Measurements from ENCODE around the gene JAM3. TPM values are rescaled to one million over a fixed set of nuclear protein-coding genes. Genes with fewer than 3 reads are reported as not detected.

Gene JAM3
- total and polyA plus RNA-seq, 2 of the 8 experiments (the other 6 are each of a cell fraction or from before 2014, with no cell fraction given), result 19.6 to 42.8 TPM

DNA sequence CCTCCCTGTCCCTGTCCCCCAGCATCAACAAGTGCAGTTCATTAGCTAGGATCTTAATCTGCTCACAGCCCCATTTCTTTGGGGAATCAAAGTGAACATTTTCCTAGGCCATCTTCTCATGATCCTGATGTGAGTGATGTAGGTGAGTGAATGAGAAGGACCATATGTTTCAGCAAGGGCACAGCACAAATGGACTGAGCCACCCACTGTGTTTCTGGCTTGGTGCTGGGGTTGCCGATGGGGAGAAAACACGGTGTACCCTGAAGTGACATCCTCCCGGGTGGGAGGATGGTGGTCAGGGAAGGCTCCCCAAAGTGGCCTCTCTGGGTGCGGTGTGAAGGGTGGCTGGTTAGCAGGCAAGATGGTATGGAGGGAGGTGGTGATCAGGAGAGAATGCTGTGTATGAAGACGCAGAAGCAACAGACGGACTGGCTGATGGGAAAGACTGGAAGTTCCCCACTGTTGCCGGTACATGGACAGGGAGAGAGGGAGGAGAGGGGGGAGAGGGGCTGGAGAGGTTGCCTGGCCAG is 72.2 kb downstream of the JAM3 start:
- no peak overlapping the region for H2BK20ac ChIP-seq (ENCODE audit: low read length)
- no peak overlapping the region for H2BK5ac ChIP-seq (ENCODE audit: low read depth, low read length)
- no peak overlapping the region for H3K56ac ChIP-seq (replicated peaks; ENCODE audit: insufficient read length, low read depth, low read length)
- no peak overlapping the region for H3K4me2 ChIP-seq (ENCODE audit: insufficient read depth in 1 of 2, low read depth in 2 of 2, low read length in 2 of 2)
- H2BK120ac ChIP-seq (replicated peaks; ENCODE audit: low read depth, low read length), result no peak overlapping the region
- FAIRE-seq (no peak), DNase-seq (ENCODE audit: low read depth in 1 of 2, low spot score in 2 of 2) (no peak)
- H3K27ac ChIP-seq (ENCODE audit: low read depth, low read length), result no peak overlapping the region
- H3K79me2 ChIP-seq (ENCODE audit: control insufficient read depth in 1 of 2, insufficient read depth in 2 of 2, low read length in 2 of 2), result no peaks in the 10 kb centered on the region
- H3K36me3 ChIP-seq (ENCODE audit: control insufficient read depth in 2 of 4, insufficient read depth in 4 of 4, low read length in 3 of 4), result peaks cover 0 to 47% (median 13%) of the 10 kb centered on the region in 4 experiments; a peak in 5 of 8 replicates
- no peak overlapping the region for H2BK15ac ChIP-seq (ENCODE audit: low read length)
- H4K91ac ChIP-seq (replicated peaks; ENCODE audit: insufficient read length, low read length), result no peak overlapping the region
- no peak overlapping the region for H2AFZ ChIP-seq (ENCODE audit: low read length)
- H2AK5ac ChIP-seq (ENCODE audit: low read depth, low read length), result no peak overlapping the region
- no peaks in the 10 kb centered on the region for H3K4me1 ChIP-seq (replicated peaks in 1 of 4; ENCODE audit: control insufficient read depth in 3 of 4, insufficient read depth in 4 of 4, low read length in 3 of 4)
- 93% methylated on average over 7 of the region's 7 CpGs; no CpG with 5 or more reads in 1 of the 2 experiments for WGBS, 2 experiments (ENCODE audit: extremely low coverage in 1 of 2, insufficient coverage in 1 of 2, insufficient read length in 1 of 2, insufficient replicate concordance in 2 of 2, low coverage in 1 of 2, low lambda C conversion rate in 2 of 2, missing lambda C conversion rate in 1 of 2)
- CTCF ChIA-PET (ENCODE audit: partially characterized antibody), result interaction anchor here (0.6 to 3.1 kb wide), 16 partner anchors 8 to 214 kb away, joined by 3 to 41 read pairs (median 5); no protein-coding TSS in a partner anchor
- POLR2A ChIA-PET (ENCODE audit: partially characterized antibody), result interaction anchor here (0.9 kb wide), 1 partner anchor 11 kb away, joined by 3 read pairs; no protein-coding TSS in a partner anchor
- no peaks in the 10 kb centered on the region for H4K20me1 ChIP-seq (replicated peaks in 1 of 2; ENCODE audit: control insufficient read depth in 1 of 2, insufficient read depth in 2 of 2, low read length in 2 of 2)
- H3K9ac ChIP-seq (replicated peaks in 1 of 4; ENCODE audit: extremely low read depth in 1 of 4, low read depth in 3 of 4, low read length in 3 of 4), result no peak overlapping the region
- no peak overlapping the region for H3K4me3 ChIP-seq (ENCODE audit: extremely low read depth in 1 of 4, insufficient read depth in 2 of 4, low read depth in 3 of 4, low read length in 4 of 4)
- H3K79me1 ChIP-seq (ENCODE audit: low read depth, low read length), result no peaks in the 10 kb centered on the region; the same call in 1 of the 2 replicates
- H3K18ac ChIP-seq (ENCODE audit: extremely low read depth, low read length), result no peak overlapping the region
- no peak overlapping the region for H4K5ac ChIP-seq (ENCODE audit: insufficient read length, low read depth, low read length)
- no peak overlapping the region for H2BK12ac ChIP-seq (ENCODE audit: low read depth, low read length)
- H3K23me2 ChIP-seq (ENCODE audit: low read depth, low read length), result no peaks in the 10 kb centered on the region
- H3K4ac ChIP-seq (replicated peaks; ENCODE audit: insufficient read length, low read depth, low read length), result no peak overlapping the region
- no peak overlapping the region for H4K8ac ChIP-seq (ENCODE audit: extremely low read depth, insufficient read depth, low read length)
- no peak overlapping the region for H3K14ac ChIP-seq (ENCODE audit: insufficient read length)
- H3K9me3 ChIP-seq (ENCODE audit: insufficient read depth in 2 of 2, low read depth in 1 of 2, low read length in 1 of 2), result peaks cover 36 to 38% of the 10 kb centered on the region in 2 experiments
- no peaks in the 10 kb centered on the region for H3K27me3 ChIP-seq (replicated peaks in 1 of 4; ENCODE audit: control insufficient read depth in 3 of 4, extremely low read depth in 1 of 4, insufficient read depth in 3 of 4, low read length in 3 of 4)
- no peak overlapping the region for H3K23ac ChIP-seq (ENCODE audit: insufficient read length)
- TF ChIP-seq RBBP5 (IDR thresholded peaks at IDR 0.05; ENCODE audit: borderline replicate concordance, low read depth, low read length) (no peak), TBP (IDR thresholded peaks at IDR 0.05; ENCODE audit: low read depth, low read length) (no peak)

Measured in H1 (cell line).